Ishikawa (cell line): Measurements from ENCODE around the gene PIGM.

ENCODE experiments used
- CREB1 ChIP-seq: IDR thresholded peaks from 2 replicates; pipeline ENCODE4 v1.6.1; 2012; ENCODE audit warnings: low read depth
- EP300 ChIP-seq: IDR thresholded peaks from 2 replicates; pipeline ENCODE4 v1.6.1; 2012; ENCODE audit warnings: borderline replicate concordance
- FOXM1 ChIP-seq: IDR thresholded peaks from 2 replicates; pipeline ENCODE4 v1.6.1; 2012; ENCODE audit warnings: low read depth, borderline replicate concordance
- MAX ChIP-seq: IDR thresholded peaks from 2 replicates; pipeline ENCODE4 v1.6.1; 2012
- NFIC ChIP-seq: IDR thresholded peaks from 2 replicates; pipeline ENCODE4 v1.6.1; 2012
- RAD21 ChIP-seq: IDR thresholded peaks from 2 replicates; pipeline ENCODE4 v1.6.1; 2012; ENCODE audit warnings: low read depth
- TAF1 ChIP-seq: IDR thresholded peaks from 2 replicates; pipeline ENCODE4 v1.6.1; 2012; ENCODE audit warnings: low read depth, mild to moderate bottlenecking
- TEAD4 ChIP-seq: IDR thresholded peaks from 2 replicates; pipeline ENCODE4 v1.6.1; 2012
- YY1 ChIP-seq: IDR thresholded peaks from 2 replicates; pipeline ENCODE4 v1.6.1; 2012; ENCODE audit warnings: low read depth
- ZBTB7A ChIP-seq: IDR thresholded peaks from 2 replicates; pipeline ENCODE4 v1.6.1; 2012; ENCODE audit warnings: low read depth

- TF ChIP-seq TEAD4 = no peak
- no peak for TF ChIP-seq RAD21
- no peak for TF ChIP-seq NFIC
- no peak for TF ChIP-seq ZBTB7A
- no peak for TF ChIP-seq CREB1
- TF ChIP-seq TAF1 = no peak
- TF ChIP-seq EP300 = no peak
- TF ChIP-seq FOXM1 = no peak
- no peak for TF ChIP-seq MAX
- TF ChIP-seq YY1 = no peak
Observed at GRCh38 chr1:160074865-160075264, 43.1 kb upstream of the PIGM start.
